ENCODE measurements around the gene CCDC91.
"Not testable (repeated sequence)": the region's sequence is repeated elsewhere in the genome, so short reads cannot be mapped to it uniquely, and the experiment has no call there.

Gene CCDC91

GRCh38 chr12:28189784-28190320, 404 bp upstream of the CCDC91 start:
- Histone ChIP-seq H3K27ac (ENCODE audit: low read length, poor library complexity, severe bottlenecking) (no peak overlapping the region), H2AK5ac (ENCODE audit: low read length, severe bottlenecking) (no peak overlapping the region), H2BK120ac (ENCODE audit: low read depth, low read length) (peak overlapping the region; percentile 37), H3K27me3 (ENCODE audit: control insufficient read depth in 1 of 2, insufficient read depth in 1 of 2, low read length in 2 of 2) (no peaks in the 10 kb centered on the region), H3K4ac (ENCODE audit: low read depth in 1 of 2, low read length in 2 of 2) (peak overlapping the region; percentile 93 to 98), H3K4me2 (ENCODE audit: low read length, poor library complexity, severe bottlenecking) (peak overlapping the region; percentile 33), H3K4me3 (ENCODE audit: insufficient read depth in 1 of 2, low read depth in 1 of 2, low read length in 2 of 2) (peak overlapping the region; percentile 79 to 94), H3K23ac (ENCODE audit: low read length in 2 of 2) (no peak overlapping the region), H3K79me1 (replicated peaks; ENCODE audit: low read length, poor library complexity, severe bottlenecking) (peaks cover 12% of the 10 kb centered on the region), H2AFZ (ENCODE audit: low read depth, low read length) (peak overlapping the region; percentile 67), H2BK5ac (ENCODE audit: low read depth, low read length, poor library complexity, severe bottlenecking) (no peak overlapping the region), H3K9me3 (ENCODE audit: control insufficient read depth, low read length) (peaks cover 20% of the 10 kb centered on the region), H2BK12ac (ENCODE audit: low read length in 2 of 2) (no peak overlapping the region), H4K91ac (ENCODE audit: low read length) (peak overlapping the region; percentile 99), H3K4me1 (ENCODE audit: control insufficient read depth, insufficient read depth, low read depth, low read length) (peaks cover 5% of the 10 kb centered on the region), H4K8ac (ENCODE audit: low read length) (peak overlapping the region; percentile 98), H3K18ac (ENCODE audit: low read depth in 1 of 2, low read length in 2 of 2) (peak overlapping the region; percentile 40 to 95), H3K36me3 (ENCODE audit: control insufficient read depth in 1 of 2, insufficient read depth in 2 of 2, low read depth in 1 of 2, low read length in 2 of 2) (no peaks in the 10 kb centered on the region), H2BK15ac (ENCODE audit: low read depth, poor library complexity, severe bottlenecking) (no peak overlapping the region), H3K9ac (ENCODE audit: low read length) (peak overlapping the region; percentile 93), H3K14ac (ENCODE audit: low read length in 2 of 2) (no peak overlapping the region)
- 55% methylated on average over 9 of the region's 9 CpGs for WGBS
- DNase-seq = no peak

GRCh38 chr12:28191051-28192048, 1.1 kb downstream of the CCDC91 start:
- Histone ChIP-seq H3K14ac (ENCODE audit: low read length in 2 of 2) (peak overlapping the region in 1 of 2 experiments; percentile 50), H4K8ac (ENCODE audit: low read length) (peak overlapping the region; percentile 46), H3K79me1 (replicated peaks; ENCODE audit: low read length, poor library complexity, severe bottlenecking) (peaks cover 13% of the 10 kb centered on the region), H3K18ac (ENCODE audit: low read depth in 1 of 2, low read length in 2 of 2) (peak overlapping the region; percentile 95 to 99), H4K91ac (ENCODE audit: low read length) (no peak overlapping the region), H2AK5ac (ENCODE audit: low read length, severe bottlenecking) (peak overlapping the region; percentile 70), H2BK5ac (ENCODE audit: low read depth, low read length, poor library complexity, severe bottlenecking) (no peak overlapping the region), H3K9me3 (ENCODE audit: control insufficient read depth, low read length) (peaks cover 20% of the 10 kb centered on the region), H2BK15ac (ENCODE audit: low read depth, poor library complexity, severe bottlenecking) (no peak overlapping the region), H3K36me3 (ENCODE audit: control insufficient read depth in 1 of 2, insufficient read depth in 2 of 2, low read depth in 1 of 2, low read length in 2 of 2) (no peaks in the 10 kb centered on the region), H2AFZ (ENCODE audit: low read depth, low read length) (peak overlapping the region; percentile 92), H3K27me3 (ENCODE audit: control insufficient read depth in 1 of 2, insufficient read depth in 1 of 2, low read length in 2 of 2) (no peaks in the 10 kb centered on the region), H3K4ac (ENCODE audit: low read depth in 1 of 2, low read length in 2 of 2) (peak overlapping the region; percentile 13 to 71), H3K9ac (ENCODE audit: low read length) (peak overlapping the region; percentile 93), H3K4me3 (ENCODE audit: insufficient read depth in 1 of 2, low read depth in 1 of 2, low read length in 2 of 2) (peak overlapping the region; percentile 79 to 94), H3K23ac (ENCODE audit: low read length in 2 of 2) (no peak overlapping the region), H3K4me1 (ENCODE audit: control insufficient read depth, insufficient read depth, low read depth, low read length) (peaks cover 5% of the 10 kb centered on the region), H3K4me2 (ENCODE audit: low read length, poor library complexity, severe bottlenecking) (peak overlapping the region; percentile 33), H3K27ac (ENCODE audit: low read length, poor library complexity, severe bottlenecking) (peak overlapping the region; percentile 72), H2BK12ac (ENCODE audit: low read length in 2 of 2) (no peak overlapping the region), H2BK120ac (ENCODE audit: low read depth, low read length) (peak overlapping the region; percentile 6)
- peak; percentile 55 for DNase-seq
- 23% methylated on average over 9 of the region's 18 CpGs for WGBS

GRCh38 chr12:28192125-28192524, 1.9 kb downstream of the CCDC91 start:
- Histone ChIP-seq H4K8ac (ENCODE audit: low read length) (no peak overlapping the region), H3K18ac (ENCODE audit: low read depth in 1 of 2, low read length in 2 of 2) (no peak overlapping the region), H3K4me2 (ENCODE audit: low read length, poor library complexity, severe bottlenecking) (no peak overlapping the region), H3K79me1 (replicated peaks; ENCODE audit: low read length, poor library complexity, severe bottlenecking) (peaks cover 13% of the 10 kb centered on the region), H2BK5ac (ENCODE audit: low read depth, low read length, poor library complexity, severe bottlenecking) (no peak overlapping the region), H3K9me3 (ENCODE audit: control insufficient read depth, low read length) (peaks cover 18% of the 10 kb centered on the region), H3K27ac (ENCODE audit: low read length, poor library complexity, severe bottlenecking) (no peak overlapping the region), H2AFZ (ENCODE audit: low read depth, low read length) (no peak overlapping the region), H3K9ac (ENCODE audit: low read length) (peak overlapping the region; percentile 93), H4K91ac (ENCODE audit: low read length) (no peak overlapping the region), H2BK12ac (ENCODE audit: low read length in 2 of 2) (no peak overlapping the region), H3K27me3 (ENCODE audit: control insufficient read depth in 1 of 2, insufficient read depth in 1 of 2, low read length in 2 of 2) (no peaks in the 10 kb centered on the region), H3K4me3 (ENCODE audit: insufficient read depth in 1 of 2, low read depth in 1 of 2, low read length in 2 of 2) (peak overlapping the region in 1 of 2 experiments; percentile 79), H2AK5ac (ENCODE audit: low read length, severe bottlenecking) (no peak overlapping the region), H3K4me1 (ENCODE audit: control insufficient read depth, insufficient read depth, low read depth, low read length) (peaks cover 5% of the 10 kb centered on the region), H3K14ac (ENCODE audit: low read length in 2 of 2) (no peak overlapping the region), H2BK120ac (ENCODE audit: low read depth, low read length) (no peak overlapping the region), H2BK15ac (ENCODE audit: low read depth, poor library complexity, severe bottlenecking) (no peak overlapping the region), H3K36me3 (ENCODE audit: control insufficient read depth in 1 of 2, insufficient read depth in 2 of 2, low read depth in 1 of 2, low read length in 2 of 2) (no peaks in the 10 kb centered on the region), H3K23ac (ENCODE audit: low read length in 2 of 2) (no peak overlapping the region), H3K4ac (ENCODE audit: low read depth in 1 of 2, low read length in 2 of 2) (no peak overlapping the region)
- DNase-seq = no peak
- WGBS = 87% methylated on average over 2 of the region's 2 CpGs

GRCh38 chr12:28194621-28195020, 4.4 kb downstream of the CCDC91 start:
- H3K23ac ChIP-seq (ENCODE audit: low read length in 2 of 2); H3K14ac ChIP-seq (ENCODE audit: low read length in 2 of 2); H3K27me3 ChIP-seq (ENCODE audit: control insufficient read depth in 1 of 2, insufficient read depth in 1 of 2, low read length in 2 of 2); H3K9me3 ChIP-seq (ENCODE audit: control insufficient read depth, low read length); H3K4me3 ChIP-seq (ENCODE audit: insufficient read depth in 1 of 2, low read depth in 1 of 2, low read length in 2 of 2); H4K8ac ChIP-seq (ENCODE audit: low read length); H3K4me2 ChIP-seq (ENCODE audit: low read length, poor library complexity, severe bottlenecking); H3K9ac ChIP-seq (ENCODE audit: low read length); H3K18ac ChIP-seq (ENCODE audit: low read depth in 1 of 2, low read length in 2 of 2); H4K91ac ChIP-seq (ENCODE audit: low read length); H2AK5ac ChIP-seq (ENCODE audit: low read length, severe bottlenecking); H2BK5ac ChIP-seq (ENCODE audit: low read depth, low read length, poor library complexity, severe bottlenecking); H2BK120ac ChIP-seq (ENCODE audit: low read depth, low read length); H3K27ac ChIP-seq (ENCODE audit: low read length, poor library complexity, severe bottlenecking); H3K4ac ChIP-seq (ENCODE audit: low read depth in 1 of 2, low read length in 2 of 2); DNase-seq; H3K36me3 ChIP-seq (ENCODE audit: control insufficient read depth in 1 of 2, insufficient read depth in 2 of 2, low read depth in 1 of 2, low read length in 2 of 2); H3K4me1 ChIP-seq (ENCODE audit: control insufficient read depth, insufficient read depth, low read depth, low read length); H2BK12ac ChIP-seq (ENCODE audit: low read length in 2 of 2); H2AFZ ChIP-seq (ENCODE audit: low read depth, low read length); H2BK15ac ChIP-seq (ENCODE audit: low read depth, poor library complexity, severe bottlenecking): not testable (repeated sequence)
- H3K79me1 ChIP-seq (replicated peaks; ENCODE audit: low read length, poor library complexity, severe bottlenecking) = peaks cover 13% of the 10 kb centered on the region
- 95% methylated on average over 12 of the region's 12 CpGs for WGBS

Measured in mesenchymal stem cell (in vitro differentiated cells and primary cell).